Measurements from ENCODE around the gene ZNF879.
A peak's percentile ranks its signal among the peaks of the same experiment; 100 is the strongest.

ZNF879 gene

GRCh38 chr5:179033004-179033580 lies 9.5 kb downstream of the ZNF879 start:
- no peak for DNase-seq

- no peak for DNase-seq
Measured at GRCh38 chr5:179044765-179045164, 21.2 kb downstream of the ZNF879 start.

- DNase-seq: peak; percentile 30
Measured at GRCh38 chr5:179051784-179052183, 28.2 kb downstream of the ZNF879 start.

- DNase-seq: no peak
Measured at GRCh38 chr5:179054036-179054785, 30.6 kb downstream of the ZNF879 start.

GRCh38 chr5:179054876-179055275 lies 31.3 kb downstream of the ZNF879 start:
- DNase-seq: no peak

GRCh38 chr5:179055436-179055835 lies 31.8 kb downstream of the ZNF879 start:
- no peak for DNase-seq

- no peak for DNase-seq
Measured at GRCh38 chr5:179055841-179056240, 32.2 kb downstream of the ZNF879 start.

GRCh38 chr5:179060116-179061008 lies 36.8 kb downstream of the ZNF879 start, which contains the start of gene ZNF354C:
TSS of gene ZNF354C (plus strand) at chr5:179060373. CDS start at chr5:179062069, 1,696 bp downstream.
- DNase-seq: peak; percentile 63

- DNase-seq: no peak
Measured at GRCh38 chr5:179061025-179061424, 37.4 kb downstream of the ZNF879 start.

- DNase-seq: no peak
Measured at GRCh38 chr5:179065703-179066102, 42.1 kb downstream of the ZNF879 start.

GRCh38 chr5:179079165-179079987 lies 55.8 kb downstream of the ZNF879 start:
- no peak for DNase-seq

- no peak for DNase-seq
Measured at GRCh38 chr5:179080724-179081123, 57.1 kb downstream of the ZNF879 start.

Measured in DMS79 (cell line).